K562 (cell line): ENCODE measurements around the gene VARS1. TPM values are rescaled to one million over a fixed set of nuclear protein-coding genes. Genes with fewer than 3 reads are reported as not detected.

Source experiments
- ATAC-seq: fragments of 200-7000 bp; cut with Tn5 transposase; 3 replicates; pipeline ENCODE4 v1.9.1; 2020; ENCODE audit warnings: moderate library complexity
- BruUV-seq: library from RNA; stranded (reverse); fragments of 400-500 nt; replicated peaks from 2 replicates; lab custom pipeline; 2021; lab: Mats Ljungman, UMichigan
- CTCF ChIA-PET: fragments of 300-600 bp; formaldehyde crosslinking; extraction: SDS; loops from one replicate; lab custom pipeline; 2021; ENCODE audit warnings: low intra/inter-chr PET ratio; lab: Yijun Ruan, JAX
- POLR2A ChIA-PET: fragments of 300-600, 350-650 bp; sonication (Branson Sonifier 250); formaldehyde crosslinking; extraction: SDS; loops from one replicate; lab custom pipeline; 2021; ENCODE audit warnings: antibody characterized with exemption, inconsistent platforms; lab: Yijun Ruan, JAX
- DNase-seq, 4 experiments: peaks; one replicate each; pipeline versions ENCODE4 v3.0.0 to v3.0.0-alpha.2; 2011 to 2018; ENCODE audit warnings: low spot score in 3 of 4, mixed read lengths in 3 of 4; ENCODE audit errors: extremely low read depth in 1 of 4
- FAIRE-seq: peaks from 2 replicates; lab custom pipeline; 2011; peaks lifted over from hg19 to GRCh38; lab: Jason Lieb, UNC
- H2AFZ ChIP-seq: 2 replicates; pipeline ENCODE4 v1.6.0; 2011; ENCODE audit warnings: low read depth, low read length, control low read depth, inconsistent platforms
- H3K27ac ChIP-seq: fragments of 200-600 bp; 3 replicates; pipeline ENCODE4 v1.8.0; 2011; ENCODE audit warnings: low read depth, mild to moderate bottlenecking, control low read depth, inconsistent platforms, low read length, moderate library complexity, mixed read lengths; ENCODE audit errors: extremely low read depth
- H3K27me3 ChIP-seq, 2 experiments: fragments of 300-600 bp in 1 of 2; 2 replicates in 1 of 2; 3 replicates in 1 of 2; pipeline versions ENCODE4 v1.6.0 to v1.8.0; 2011; ENCODE audit warnings: inconsistent platforms in 2 of 2, low read length in 2 of 2, mild to moderate bottlenecking in 1 of 2, mixed read lengths in 1 of 2, moderate library complexity in 1 of 2; ENCODE audit not compliant: control insufficient read depth in 2 of 2, insufficient read depth in 2 of 2
- H3K36me3 ChIP-seq: fragments of 300-600 bp; 3 replicates; pipeline ENCODE4 v1.8.0; 2011; ENCODE audit warnings: mild to moderate bottlenecking, low read length, inconsistent platforms; ENCODE audit not compliant: control insufficient read depth, insufficient read depth
- H3K4me1 ChIP-seq, 2 experiments: fragments of 200-600 bp in 1 of 2; replicated peaks in 1 of 2; 2 replicates in 1 of 2; 3 replicates in 1 of 2; pipeline versions ENCODE4 v1.5.1 to v1.8.0; 2011; ENCODE audit warnings: inconsistent platforms in 2 of 2, low read length in 2 of 2, mild to moderate bottlenecking in 1 of 2, mixed read lengths in 1 of 2, moderate library complexity in 1 of 2; ENCODE audit not compliant: control insufficient read depth in 2 of 2, insufficient read depth in 2 of 2
- H3K4me2 ChIP-seq: 2 replicates; pipeline ENCODE4 v1.6.1; 2011; ENCODE audit warnings: low read length, control low read depth, inconsistent platforms, mixed read lengths; ENCODE audit not compliant: insufficient read depth
- H3K4me3 ChIP-seq: fragments of 200-600 bp; sonication (generic), shearing (Covaris generic); 2 replicates; pipeline ENCODE4 v1.5.1; 2016; ENCODE audit warnings: control low read depth, inconsistent platforms
- H3K79me2 ChIP-seq: fragments of 200-600 bp; 3 replicates; pipeline ENCODE4 v1.8.0; 2011; ENCODE audit warnings: low read length, inconsistent platforms; ENCODE audit not compliant: control insufficient read depth, insufficient read depth
- H3K9ac ChIP-seq, 2 experiments: 2 replicates each; pipeline versions ENCODE4 v1.6.0 to v1.6.1; 2011; ENCODE audit warnings: low read depth in 2 of 2, low read length in 2 of 2, control low read depth in 1 of 2, inconsistent platforms in 1 of 2, mild to moderate bottlenecking in 1 of 2, mixed read lengths in 1 of 2; ENCODE audit not compliant: insufficient read depth in 1 of 2
- H3K9me1 ChIP-seq: one replicate; pipeline ENCODE4 v1.6.0; 2011; ENCODE audit warnings: inconsistent platforms, mild to moderate bottlenecking, low read length, moderate library complexity; ENCODE audit not compliant: control insufficient read depth, insufficient read depth
- H3K9me3 ChIP-seq: replicated peaks from 2 replicates; pipeline ENCODE4 v1.5.1; 2011; ENCODE audit warnings: low read depth, low read length, inconsistent platforms; ENCODE audit not compliant: control insufficient read depth, insufficient read depth
- H4K20me1 ChIP-seq: replicated peaks from 2 replicates; pipeline ENCODE4 v1.6.1; 2011; ENCODE audit warnings: low read length, inconsistent platforms, mixed read lengths; ENCODE audit not compliant: control insufficient read depth, insufficient read depth
- ETS1 ChIP-seq: conservative IDR thresholded peaks from 2 replicates; pipeline ENCODE4 v1.6.1; 2011; ENCODE audit warnings: low read depth, mild to moderate bottlenecking, low read length; ENCODE audit not compliant: control insufficient read depth
- GATAD2B ChIP-seq: fragments of 450-650 bp; IDR thresholded peaks from 2 replicates; pipeline ENCODE4 v1.6.1; 2017; ENCODE audit warnings: mild to moderate bottlenecking, borderline replicate concordance
- HDGF ChIP-seq: fragments of 450-650 bp; IDR thresholded peaks from 2 replicates; pipeline ENCODE4 v1.6.1; 2016
- PHTF2 ChIP-seq: fragments of 250-450 bp; sonication (Bioruptor Pico); IDR thresholded peaks from 2 replicates; pipeline ENCODE4 v1.5.0; 2021; ENCODE audit warnings: mild to moderate bottlenecking
- RBM34 ChIP-seq: fragments of 200-400 bp; formaldehyde crosslinking; IDR thresholded peaks from 2 replicates; pipeline ENCODE4 v1.6.1; 2018; ENCODE audit warnings: low read length, borderline replicate concordance; ENCODE audit not compliant: insufficient read depth
- SMARCA5 ChIP-seq: fragments of 450-650 bp; IDR thresholded peaks from 2 replicates; pipeline ENCODE4 v1.6.1; 2016
- TFAM ChIP-seq: fragments of 250-450 bp; sonication (Bioruptor Pico); conservative IDR thresholded peaks from 2 replicates; pipeline ENCODE4 v1.5.0; 2021; ENCODE audit warnings: mild to moderate bottlenecking, moderate library complexity
- ZNF766 ChIP-seq: fragments of 200-800 bp; sonication (Bioruptor generic); conservative IDR thresholded peaks from 2 replicates; pipeline ENCODE4 v1.6.1; 2016; ENCODE audit warnings: missing genetic modification characterization, missing compliant biosample characterization
- WGBS: fragments of 100-300 bp; shearing (Covaris generic); methylation state at CpG from one replicate; pipeline ENCODE4 v1.1.6; 2016; ENCODE audit warnings: low coverage, mixed read lengths; ENCODE audit not compliant: insufficient coverage; ENCODE audit errors: missing lambda C conversion rate; 5-methylcytosine and 5-hydroxymethylcytosine counted together
- in situ Hi-C: fragments of 300-500 bp; cut with MboI; formaldehyde crosslinking; loops from 4 replicates; pipeline ENCODE4 v1.15.0; 2018; ENCODE audit warnings: inconsistent platforms, mixed read lengths
- intact Hi-C: fragments of 100-400 bp; cut with micrococcal nuclease; formaldehyde crosslinking; loops from 2 replicates; pipeline ENCODE4 v1.14.2; 2022
- polyA plus RNA-seq, 8 experiments: library from polyadenylated mRNA; depleted of rRNA in 4 of 8; stranded (reverse) in 5 of 8; unstranded in 3 of 8; fragments of >200 nt; fragmentation: Nextera tagmentation in 2 of 8; fragmentation: Illumina TruSeq in 1 of 8; extraction: Ambion mirVana in 2 of 8; extraction: Trizol in 1 of 8; gene quantifications; 2 replicates each; pipeline versions ENCODE4 v1.2.1 to v1.2.3, GENCODE V29; 2011 to 2014; ENCODE audit warnings: inconsistent platforms in 1 of 8, missing spikeins in 1 of 8
- total RNA-seq, 7 experiments: library from RNA; depleted of rRNA in 6 of 7; stranded (reverse); fragments of >200 nt in 6 of 7; fragmentation: Illumina TruSeq in 2 of 7; extraction: Trizol in 2 of 7; gene quantifications; 2 replicates each; pipeline versions ENCODE4 v1.2.1 to v1.2.3, GENCODE V29; 2011 to 2021; ENCODE audit warnings: low replicate concordance in 1 of 7
- TF ChIP-seq, protein P1 (sequence below), 3 experiments: IDR thresholded peaks in 2 of 3; conservative IDR thresholded peaks in 1 of 3; 2 replicates each; pipeline ENCODE4 v1.5.1; 2011 to 2012; ENCODE audit warnings: low read length in 3 of 3, mild to moderate bottlenecking in 3 of 3, control low read depth in 2 of 3, improper control_type of control experiment in 1 of 3, inconsistent platforms in 1 of 3, low read depth in 1 of 3, mixed read lengths in 1 of 3, moderate library complexity in 1 of 3; ENCODE audit not compliant: insufficient read depth in 2 of 3
- TF ChIP-seq, protein P2 (sequence below), 2 experiments: fragments of 200-800 bp in 1 of 2; sonication (Bioruptor generic) in 1 of 2; sonication (generic) in 1 of 2; formaldehyde crosslinking in 1 of 2; IDR thresholded peaks in 1 of 2; conservative IDR thresholded peaks in 1 of 2; 2 replicates each; pipeline versions ENCODE4 v1.5.0 to v1.6.1; 2016 to 2020; ENCODE audit warnings: missing compliant biosample characterization in 1 of 2, missing genetic modification characterization in 1 of 2, missing genetic modification reagents in 1 of 2

VARS1 gene
- total and polyA plus RNA-seq, 9 of the 15 experiments (the other 6 are each of a cell fraction or from before 2014, with no cell fraction given): 2.9 to 488 (median 130) TPM

DNA sequence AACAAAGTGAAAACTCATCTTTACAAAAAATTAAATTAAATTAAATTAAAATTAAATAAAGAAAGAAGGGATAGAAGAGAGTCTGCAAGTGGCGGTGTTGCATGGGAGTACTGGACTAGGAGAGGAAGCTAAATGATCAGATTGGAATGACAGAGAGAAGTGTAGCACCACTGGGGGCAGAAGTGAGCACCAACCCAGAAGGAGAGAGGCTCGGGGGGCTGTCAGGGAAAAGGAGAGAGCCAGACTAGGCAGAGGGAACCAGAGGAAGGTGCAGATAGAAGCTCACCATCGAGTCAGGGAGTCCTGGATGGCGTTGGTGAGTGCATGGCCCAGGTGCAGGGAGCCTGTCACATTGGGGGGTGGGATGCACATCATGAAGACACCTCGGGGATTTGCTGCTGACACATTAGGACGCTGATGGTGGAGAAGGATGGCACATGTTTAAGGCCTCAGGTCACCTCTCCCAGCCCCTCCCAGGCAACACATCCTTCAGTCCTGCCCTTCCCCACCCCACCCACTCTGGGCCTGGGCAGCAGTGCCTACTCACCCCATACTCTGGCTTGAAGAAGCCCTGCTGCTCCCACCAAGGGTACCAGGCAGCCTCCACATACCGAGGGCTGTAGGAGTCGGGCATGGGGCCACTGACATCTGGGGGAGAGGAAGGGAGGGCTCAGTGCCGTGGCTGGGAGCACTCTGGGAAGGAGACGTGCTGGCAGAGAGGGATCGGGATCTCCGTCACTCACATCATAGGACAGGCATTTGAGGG, 4.0 kb downstream of the VARS1 start:
- no peak overlapping the region for H3K4me3 ChIP-seq
- peak overlapping the region; percentile 1; the same call in 1 of the 3 replicates for H3K27ac ChIP-seq
- H3K4me1 ChIP-seq: peaks cover 17 to 42% of the 10 kb centered on the region in 2 experiments
- peaks cover 68% of the 10 kb centered on the region for H3K36me3 ChIP-seq
- 67% methylated on average over 12 of the region's 12 CpGs for WGBS
- intact Hi-C loops (no loop called here), in situ Hi-C loops (no loop called here)
- DNase-seq (peak; percentile 84 to 87 (median 84)), FAIRE-seq (peak; percentile 80), ATAC-seq (peak; percentile 66)
- 0 out of 2 replicates have a peak, but pooled peaks cover 3% of the 10 kb centered on the region for H4K20me1 ChIP-seq
- no peaks in the 10 kb centered on the region for H3K27me3 ChIP-seq
- POLR2A ChIA-PET: interaction anchor here (0.6 to 4.8 kb wide), 22 partner anchors 12 to 1062 kb away, joined by 3 to 47 read pairs (median 4); partner anchors contain the start of genes DDAH2, GPANK1, HSPA1A and HSPA1B
- CTCF ChIA-PET: interaction anchor here (1.1 to 1.3 kb wide), 2 partner anchors 22 to 245 kb away, joined by 3 to 4 read pairs; partner anchors contain the start of gene ATP6V1G2
- no peaks in the 10 kb centered on the region for H3K9me3 ChIP-seq
- H3K9ac ChIP-seq: peak overlapping the region in 1 of 2 experiments; percentile 59; a peak in 2 of 4 replicates
- BruUV-seq: no TSS peak
- H3K9me1 ChIP-seq: no peaks in the 10 kb centered on the region
- no peak overlapping the region for H3K4me2 ChIP-seq
- no peak overlapping the region for H2AFZ ChIP-seq
- peaks cover 59% of the 10 kb centered on the region for H3K79me2 ChIP-seq
- TF ChIP-seq, protein P1, sequence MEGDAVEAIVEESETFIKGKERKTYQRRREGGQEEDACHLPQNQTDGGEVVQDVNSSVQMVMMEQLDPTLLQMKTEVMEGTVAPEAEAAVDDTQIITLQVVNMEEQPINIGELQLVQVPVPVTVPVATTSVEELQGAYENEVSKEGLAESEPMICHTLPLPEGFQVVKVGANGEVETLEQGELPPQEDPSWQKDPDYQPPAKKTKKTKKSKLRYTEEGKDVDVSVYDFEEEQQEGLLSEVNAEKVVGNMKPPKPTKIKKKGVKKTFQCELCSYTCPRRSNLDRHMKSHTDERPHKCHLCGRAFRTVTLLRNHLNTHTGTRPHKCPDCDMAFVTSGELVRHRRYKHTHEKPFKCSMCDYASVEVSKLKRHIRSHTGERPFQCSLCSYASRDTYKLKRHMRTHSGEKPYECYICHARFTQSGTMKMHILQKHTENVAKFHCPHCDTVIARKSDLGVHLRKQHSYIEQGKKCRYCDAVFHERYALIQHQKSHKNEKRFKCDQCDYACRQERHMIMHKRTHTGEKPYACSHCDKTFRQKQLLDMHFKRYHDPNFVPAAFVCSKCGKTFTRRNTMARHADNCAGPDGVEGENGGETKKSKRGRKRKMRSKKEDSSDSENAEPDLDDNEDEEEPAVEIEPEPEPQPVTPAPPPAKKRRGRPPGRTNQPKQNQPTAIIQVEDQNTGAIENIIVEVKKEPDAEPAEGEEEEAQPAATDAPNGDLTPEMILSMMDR (IDR thresholded peaks at IDR 0.05 in 2 of 3, conservative IDR thresholded peaks at IDR 0.05 in 1 of 3; ENCODE audit: insufficient read depth in 2 of 3, low read depth in 1 of 3, low read length in 3 of 3): peak; percentile 90 to 92 (median 91)
- TF ChIP-seq GATAD2B (no peak), ETS1 (no peak), RBM34 (no peak), ZNF766 (CRISPR knock-in tag) (no peak), PHTF2 (CRISPR knock-in tag) (no peak), TFAM (CRISPR knock-in tag) (no peak), HDGF (peak; percentile 98), SMARCA5 (peak; percentile 69; the same call in 1 of the 2 replicates)
- TF ChIP-seq, protein P2, sequence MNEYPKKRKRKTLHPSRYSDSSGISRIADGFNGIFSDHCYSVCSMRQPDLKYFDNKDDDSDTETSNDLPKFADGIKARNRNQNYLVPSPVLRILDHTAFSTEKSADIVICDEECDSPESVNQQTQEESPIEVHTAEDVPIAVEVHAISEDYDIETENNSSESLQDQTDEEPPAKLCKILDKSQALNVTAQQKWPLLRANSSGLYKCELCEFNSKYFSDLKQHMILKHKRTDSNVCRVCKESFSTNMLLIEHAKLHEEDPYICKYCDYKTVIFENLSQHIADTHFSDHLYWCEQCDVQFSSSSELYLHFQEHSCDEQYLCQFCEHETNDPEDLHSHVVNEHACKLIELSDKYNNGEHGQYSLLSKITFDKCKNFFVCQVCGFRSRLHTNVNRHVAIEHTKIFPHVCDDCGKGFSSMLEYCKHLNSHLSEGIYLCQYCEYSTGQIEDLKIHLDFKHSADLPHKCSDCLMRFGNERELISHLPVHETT (CRISPR knock-in tag; conservative IDR thresholded peaks at IDR 0.05 in 1 of 2, IDR thresholded peaks at IDR 0.05 in 1 of 2): 0 out of 4 replicates have a peak, but pooled peaks of 1 of the 2 experiments have one; percentile 30
